GM12801 (cell line): Measurements from ENCODE around the gene DUSP15.

Experiments
- CTCF ChIP-seq: IDR thresholded peaks from one replicate; pipeline ENCODE4 v1.5.1; 2011; ENCODE audit warnings: control low read depth; ENCODE audit not compliant: insufficient read length; ENCODE audit errors: extremely low read depth

Gene DUSP15

DNA sequence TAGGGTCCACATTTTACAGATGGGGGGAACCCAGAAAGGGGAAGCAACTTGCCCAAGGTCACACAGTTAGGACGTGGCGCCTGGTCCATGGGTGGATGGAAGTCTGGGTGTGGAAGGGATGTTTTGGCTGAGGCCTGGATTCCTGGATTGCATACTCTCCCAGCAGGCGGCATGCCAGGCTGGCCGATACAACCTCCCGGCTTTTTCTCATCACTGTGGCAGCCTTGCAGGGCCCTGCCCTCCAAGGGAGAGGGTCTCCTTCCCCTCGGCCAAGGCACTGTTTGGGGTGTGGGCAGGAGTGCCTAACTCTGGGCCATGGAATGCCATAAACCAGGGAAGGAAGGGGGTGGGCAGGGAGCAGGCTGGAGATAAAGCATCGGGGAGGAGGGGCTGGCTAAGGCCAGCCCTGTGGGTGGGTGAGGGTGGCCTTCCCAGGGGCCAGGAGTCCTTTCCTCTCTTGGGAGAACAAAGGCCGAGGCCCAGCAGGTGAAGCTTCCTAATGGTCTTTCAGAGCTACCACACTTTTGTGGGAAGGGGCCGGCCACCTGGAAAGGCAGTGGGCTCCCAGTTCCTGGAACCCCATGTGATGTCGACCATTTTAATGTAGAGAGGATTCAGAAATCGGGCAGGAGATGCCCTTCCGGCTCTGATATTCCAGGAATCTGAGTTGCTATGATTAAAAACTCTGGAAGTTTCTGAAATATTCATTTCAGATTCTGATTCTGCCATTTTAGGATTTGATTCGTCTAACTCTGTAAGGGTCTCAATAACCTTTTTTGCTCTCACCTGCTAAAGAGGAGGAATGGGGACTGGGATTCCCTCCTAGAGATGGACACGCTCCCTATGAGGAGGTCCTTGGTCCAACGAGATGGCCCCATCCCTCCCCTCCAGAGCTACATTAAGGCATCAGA, 29.2 kb downstream of the DUSP15 start:
- TF ChIP-seq CTCF, result no peak

- TF ChIP-seq CTCF, result no peak
Measured at GRCh38 chr20:31839782-31840487, 30.4 kb downstream of the DUSP15 start.

- no peak for TF ChIP-seq CTCF
Measured at GRCh38 chr20:31838646-31839292, 31.6 kb downstream of the DUSP15 start.

- TF ChIP-seq CTCF, result no peak
Measured at GRCh38 chr20:31837896-31838397, 32.4 kb downstream of the DUSP15 start.

DNA sequence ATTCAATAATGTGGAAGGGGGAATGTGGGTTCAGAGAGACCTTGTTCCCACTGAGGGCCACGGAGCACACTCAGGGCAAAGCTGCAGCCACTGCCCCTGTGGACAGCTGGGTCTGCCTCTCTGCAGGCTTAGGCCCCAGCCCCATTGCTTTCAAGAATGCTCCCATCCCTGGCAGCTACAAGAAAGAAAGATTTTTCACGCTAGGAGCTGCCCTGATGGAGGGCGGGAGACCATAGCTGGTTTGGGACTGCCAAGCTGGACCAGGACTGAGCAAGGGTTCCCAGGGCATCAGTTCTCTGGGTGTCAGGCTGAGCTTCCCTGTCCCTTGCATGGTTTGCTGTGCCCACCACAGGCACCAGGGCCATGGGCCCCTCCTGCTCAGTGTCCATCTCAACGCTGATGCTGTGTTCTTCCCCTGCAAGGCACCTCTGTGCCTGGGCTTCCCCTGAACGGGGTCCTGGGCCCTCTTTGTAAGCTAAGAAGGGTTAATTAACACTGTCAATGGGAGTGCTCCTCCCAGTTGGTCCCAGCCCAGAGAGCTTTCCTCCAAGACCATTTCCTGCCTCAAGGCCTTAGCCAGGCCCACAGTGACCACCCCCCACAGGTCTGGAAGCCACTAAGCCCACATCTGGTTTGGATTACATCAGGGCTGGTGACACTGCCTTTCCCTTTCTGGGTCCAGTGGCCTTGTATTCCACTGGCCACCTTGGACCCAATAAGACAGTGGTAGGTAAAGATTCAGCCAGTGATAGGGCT, 33.3 kb downstream of the DUSP15 start:
- TF ChIP-seq CTCF, result no peak

DNA sequence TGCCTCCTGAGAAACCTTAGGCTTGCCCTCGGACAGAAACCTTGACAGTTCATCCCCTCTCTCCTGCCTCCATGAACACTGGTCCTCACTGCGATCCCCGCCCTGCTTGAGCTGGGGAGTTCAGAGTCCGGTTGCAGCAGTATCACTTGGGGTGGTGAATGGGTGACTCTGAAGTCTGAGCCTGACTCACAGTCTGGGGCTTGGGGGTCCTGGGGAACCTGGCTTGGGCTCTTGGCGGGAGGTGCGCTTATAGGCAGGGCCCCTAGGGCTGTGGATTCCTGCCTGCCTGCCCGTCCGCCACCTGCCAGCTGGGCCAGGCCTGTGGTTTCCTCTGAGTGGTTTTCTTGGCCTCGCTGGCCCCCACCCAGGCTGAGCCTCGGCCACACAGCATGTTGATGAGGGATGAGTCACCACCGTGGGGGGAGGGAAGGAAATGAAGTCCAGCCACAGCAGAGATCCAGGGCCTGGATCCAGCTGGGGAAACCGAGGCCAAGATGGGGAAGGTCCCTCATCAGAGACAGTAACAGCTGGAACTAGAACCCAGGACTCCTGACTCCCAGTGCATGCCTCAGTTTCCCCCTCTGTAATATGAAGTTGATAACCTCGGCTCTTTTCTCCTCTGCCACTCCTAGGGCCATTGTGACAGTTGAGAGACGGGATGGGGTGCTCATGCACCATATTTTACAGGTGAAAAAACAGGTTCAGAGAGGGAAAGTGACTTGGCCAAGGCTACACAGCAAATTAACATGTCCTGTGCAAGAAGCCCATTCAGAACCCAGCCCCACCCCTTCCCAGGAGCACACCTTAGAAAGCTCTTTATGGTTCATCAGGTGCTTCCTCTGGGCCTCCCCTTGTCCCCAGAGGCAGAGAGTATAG, 34.1 kb downstream of the DUSP15 start:
- TF ChIP-seq CTCF, result no peak
